SU-DHL-6 (cell line): Measurements from ENCODE around the gene S1PR2.
A peak's percentile ranks its signal among the peaks of the same experiment; 100 is the strongest.

ENCODE experiments used
- H2AFZ ChIP-seq: fragments of 200-600 bp; sonication (generic); 2 replicates; pipeline ENCODE4 v1.6.1; 2014; ENCODE audit warnings: low read depth, mild to moderate bottlenecking, moderate library complexity, mixed read lengths, antibody characterized with exemption, low read length; ENCODE audit not compliant: severe bottlenecking
- H3F3A ChIP-seq: fragments of 200-600 bp; shearing (Covaris generic); 2 replicates; pipeline ENCODE4 v1.6.0; 2016; ENCODE audit warnings: antibody characterized with exemption, mild to moderate bottlenecking; ENCODE audit not compliant: insufficient read depth
- H3K27ac ChIP-seq: fragments of 200-600 bp; sonication (generic); 2 replicates; pipeline ENCODE4 v1.5.1; 2016; ENCODE audit warnings: low read depth, mild to moderate bottlenecking, low read length, moderate library complexity, mixed read lengths
- H3K27me3 ChIP-seq: fragments of 200-600 bp; sonication (generic), shearing (Covaris generic); 2 replicates; pipeline ENCODE4 v1.6.0; 2014; ENCODE audit warnings: mild to moderate bottlenecking, low read length
- H3K36me3 ChIP-seq: fragments of 200-600 bp; sonication (generic); 2 replicates; pipeline ENCODE4 v1.6.1; 2014; ENCODE audit warnings: mild to moderate bottlenecking, low read length, mixed read lengths
- H3K4me2 ChIP-seq: fragments of 300-600, 200-600 bp; shearing (Covaris generic), sonication (generic); 2 replicates; pipeline ENCODE4 v1.6.0; 2014; ENCODE audit warnings: low read length, low read depth, mild to moderate bottlenecking; ENCODE audit not compliant: poor library complexity, severe bottlenecking
- H3K4me3 ChIP-seq: fragments of 200-600 bp; sonication (generic); 2 replicates; pipeline ENCODE4 v1.5.1; 2014; ENCODE audit warnings: antibody characterized with exemption, low read length, mild to moderate bottlenecking, mixed read lengths; ENCODE audit not compliant: insufficient read depth, poor library complexity, severe bottlenecking
- H3K79me2 ChIP-seq: fragments of 200-600 bp; sonication (generic); 2 replicates; pipeline ENCODE4 v1.6.1; 2014; ENCODE audit warnings: mild to moderate bottlenecking, low read length, moderate library complexity; ENCODE audit not compliant: insufficient read depth
- H3K9ac ChIP-seq: fragments of 200-600 bp; sonication (generic); 2 replicates; pipeline ENCODE4 v1.7.0; 2014; ENCODE audit warnings: mild to moderate bottlenecking, low read length
- H3K9me2 ChIP-seq: fragments of 200-600 bp; sonication (generic); replicated peaks from 2 replicates; pipeline ENCODE4 v1.6.1; 2014; ENCODE audit warnings: low read length; ENCODE audit not compliant: insufficient read depth
- H3K9me3 ChIP-seq: fragments of 200-600 bp; sonication (generic); 2 replicates; pipeline ENCODE4 v1.6.1; 2014; ENCODE audit warnings: low read length, mixed read lengths; ENCODE audit not compliant: insufficient read depth
- H4K20me1 ChIP-seq: fragments of 200-600 bp; sonication (generic); 2 replicates; pipeline ENCODE4 v1.6.1; 2014; ENCODE audit warnings: low read depth, mild to moderate bottlenecking, antibody characterized with exemption, low read length, moderate library complexity, mixed read lengths
- CTCF ChIP-seq: fragments of 200-600 bp; sonication (generic); IDR thresholded peaks from one replicate; pipeline ENCODE4 v1.5.1; 2017; ENCODE audit warnings: antibody characterized with exemption, mild to moderate bottlenecking, low read length, moderate library complexity; ENCODE audit not compliant: insufficient read depth, poor library complexity, severe bottlenecking
- EZH2phosphoT487 ChIP-seq: fragments of 200-600 bp; sonication (generic), shearing (Covaris generic); conservative IDR thresholded peaks from 2 replicates; pipeline ENCODE4 v1.6.1; 2018; ENCODE audit warnings: mild to moderate bottlenecking, antibody characterized with exemption, low read length, moderate library complexity, mixed read lengths

The S1PR2 gene

GRCh38 chr19:10254244-10254643 lies 23.1 kb upstream of the S1PR2 start:
- H2AFZ ChIP-seq, result no peak overlapping the region
- H3K36me3 ChIP-seq, result 0 out of 2 replicates have a peak, but pooled peaks cover 3% of the 10 kb centered on the region
- no peaks in the 10 kb centered on the region for H3K9me3 ChIP-seq
- peaks cover 4% of the 10 kb centered on the region; the same call in 1 of the 2 replicates for H3F3A ChIP-seq
- no peak overlapping the region for H3K9ac ChIP-seq
- TF ChIP-seq CTCF, result no peak
- TF ChIP-seq EZH2phosphoT487, result no peak
- H3K27me3 ChIP-seq, result no peaks in the 10 kb centered on the region
- no peak overlapping the region for H3K4me3 ChIP-seq
- peaks cover 24% of the 10 kb centered on the region for H3K79me2 ChIP-seq
- H3K27ac ChIP-seq, result no peak overlapping the region
- H3K4me2 ChIP-seq, result no peak overlapping the region
- no peaks in the 10 kb centered on the region for H3K9me2 ChIP-seq
- H4K20me1 ChIP-seq, result no peaks in the 10 kb centered on the region

GRCh38 chr19:10252707-10253106 lies 21.6 kb upstream of the S1PR2 start:
- Histone ChIP-seq H3K79me2 (peaks cover 24% of the 10 kb centered on the region), H3F3A (peaks cover 16% of the 10 kb centered on the region), H3K27me3 (no peaks in the 10 kb centered on the region), H3K36me3 (0 out of 2 replicates have a peak, but pooled peaks cover 3% of the 10 kb centered on the region), H3K4me3 (peak overlapping the region; percentile 87), H3K9me3 (no peaks in the 10 kb centered on the region), H3K9me2 (no peaks in the 10 kb centered on the region), H3K9ac (peak overlapping the region; percentile 87), H2AFZ (no peak overlapping the region), H4K20me1 (no peaks in the 10 kb centered on the region), H3K4me2 (peak overlapping the region; percentile 87), H3K27ac (peak overlapping the region; percentile 67; the same call in 1 of the 2 replicates)
- no peak for TF ChIP-seq EZH2phosphoT487
- TF ChIP-seq CTCF, result no peak

GRCh38 chr19:10251792-10252694 lies 20.9 kb upstream of the S1PR2 start, which contains the start of gene MRPL4:
Gene MRPL4 (plus strand): TSS chr19:10252214. CDS start chr19:10252254, 40 bp downstream.
- Histone ChIP-seq H3K4me2 (peak within 1 kb of the TSS; percentile 87), H3K9me2 (no peaks in the 10 kb centered on the region), H2AFZ (peak within 1 kb of the TSS; percentile 89), H3K9me3 (no peaks in the 10 kb centered on the region), H4K20me1 (no peaks in the 10 kb centered on the region), H3K9ac (peak within 1 kb of the TSS; percentile 87), H3K79me2 (peaks cover 24% of the 10 kb centered on the region), H3K36me3 (0 out of 2 replicates have a peak, but pooled peaks cover 3% of the 10 kb centered on the region), H3K27ac (peak within 1 kb of the TSS; percentile 67), H3F3A (peaks cover 22% of the 10 kb centered on the region), H3K4me3 (peak within 1 kb of the TSS; percentile 87), H3K27me3 (no peaks in the 10 kb centered on the region)
- TF ChIP-seq CTCF (no peak), EZH2phosphoT487 (no peak)
